Fibroblast of lung (primary cell): ENCODE results near the gene ALOX12B.

Source experiments
- CTCF ChIP-seq, 2 donors: IDR thresholded peaks in 1 of 2; conservative IDR thresholded peaks in 1 of 2; 1 replicate in 1 of 2; 2 replicates in 1 of 2; pipeline ENCODE4 v1.5.1; 2011 to 2012; ENCODE audit warnings: low read length in 2 of 2, control low read depth in 1 of 2, inconsistent platforms in 1 of 2, low read depth in 1 of 2, mild to moderate bottlenecking in 1 of 2
- EZH2 ChIP-seq: IDR thresholded peaks from 2 replicates; pipeline ENCODE4 v1.5.1; 2012; ENCODE audit warnings: low read length, control low read depth, mild to moderate bottlenecking; ENCODE audit errors: missing control alignments

- TF ChIP-seq CTCF (conservative IDR thresholded peaks at IDR 0.05 in 1 of 2, IDR thresholded peaks at IDR 0.05 in 1 of 2; ENCODE audit: low read depth in 1 of 2, low read length in 2 of 2), result no peak
- TF ChIP-seq EZH2, result no peak
Measured at GRCh38 chr17:8046306-8046928, 41.1 kb downstream of the ALOX12B start.
